Measurements from ENCODE around the gene SPPL2B. TPM values are rescaled to one million over a fixed set of nuclear protein-coding genes. Genes with fewer than 3 reads are reported as not detected.

The SPPL2B gene
- polyA plus RNA-seq, 1 of the 3 experiments (the other 2 are of a cell fraction), result 58.1 TPM

DNA sequence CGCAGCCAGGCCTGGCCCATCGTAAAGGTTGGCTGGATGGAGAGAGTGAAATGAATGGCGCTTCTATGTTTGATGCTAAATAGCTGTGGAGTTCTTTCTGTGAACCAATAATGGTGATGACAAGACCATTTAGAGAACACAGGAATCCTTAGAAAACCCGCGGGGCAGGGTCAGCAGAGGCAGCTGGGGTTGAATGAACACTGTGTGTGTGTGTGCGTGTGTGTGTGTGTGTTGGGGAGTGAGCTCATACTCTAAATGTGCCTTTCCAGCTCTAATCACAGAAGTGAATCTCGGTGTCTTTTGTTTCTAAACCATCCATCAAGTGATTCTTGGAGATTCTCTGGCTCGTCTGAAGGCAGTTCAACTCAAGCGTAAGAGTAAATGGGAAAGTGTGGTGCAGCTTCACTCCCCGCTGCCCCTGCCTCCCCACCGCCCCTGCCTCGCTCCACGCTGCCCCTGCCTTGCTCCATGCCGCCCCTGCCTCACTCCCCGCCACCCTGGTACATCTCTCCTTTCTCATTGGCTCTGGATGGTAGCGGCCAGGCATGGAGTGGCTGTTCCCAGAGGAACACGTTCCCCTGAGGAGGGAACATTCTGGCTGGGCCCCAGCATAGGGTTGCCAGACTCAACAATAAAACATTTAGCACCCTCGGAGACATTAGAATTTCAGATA is 52.8 kb downstream of the SPPL2B start:
- no peak overlapping the region for H2AFZ ChIP-seq (ENCODE audit: low read depth)
- H3K27ac ChIP-seq (ENCODE audit: low read depth in 2 of 2, low read length in 1 of 2), result no peak overlapping the region
- 51% methylated on average over 17 of the region's 18 CpGs for WGBS (ENCODE audit: low lambda C conversion rate)
- DNase-seq, result no peak
- H3K4me3 ChIP-seq (ENCODE audit: low read depth in 2 of 2, low read length in 1 of 2), result no peak overlapping the region
- H3K79me2 ChIP-seq (ENCODE audit: insufficient read depth), result no peaks in the 10 kb centered on the region
- H4K20me1 ChIP-seq (ENCODE audit: insufficient read depth), result no peaks in the 10 kb centered on the region
- POLR2A ChIA-PET, result interaction anchor here (0.7 kb wide), 1 partner anchor 48 kb away, joined by 3 read pairs; no protein-coding TSS in a partner anchor
- CTCF ChIA-PET, result interaction anchor here (0.6 kb wide), 1 partner anchor 223 kb away, joined by 3 read pairs; no protein-coding TSS in a partner anchor
- no peaks in the 10 kb centered on the region; a peak in 1 of 4 replicates for H3K4me1 ChIP-seq (ENCODE audit: control insufficient read depth in 1 of 2, insufficient read depth in 2 of 2, low read depth in 1 of 2, low read length in 1 of 2)
- H3K4me2 ChIP-seq, result no peak overlapping the region
- TF ChIP-seq ZBTB33 (IDR thresholded peaks at IDR 0.05; ENCODE audit: borderline replicate concordance, low read depth), result no peak
- TF ChIP-seq, protein P1, sequence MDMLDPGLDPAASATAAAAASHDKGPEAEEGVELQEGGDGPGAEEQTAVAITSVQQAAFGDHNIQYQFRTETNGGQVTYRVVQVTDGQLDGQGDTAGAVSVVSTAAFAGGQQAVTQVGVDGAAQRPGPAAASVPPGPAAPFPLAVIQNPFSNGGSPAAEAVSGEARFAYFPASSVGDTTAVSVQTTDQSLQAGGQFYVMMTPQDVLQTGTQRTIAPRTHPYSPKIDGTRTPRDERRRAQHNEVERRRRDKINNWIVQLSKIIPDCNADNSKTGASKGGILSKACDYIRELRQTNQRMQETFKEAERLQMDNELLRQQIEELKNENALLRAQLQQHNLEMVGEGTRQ (IDR thresholded peaks at IDR 0.05; ENCODE audit: borderline replicate concordance, low read depth, low read length), result no peak
- TF ChIP-seq CTCF (IDR thresholded peaks at IDR 0.05), result no peak
- no peak for TF ChIP-seq RFX5 (IDR thresholded peaks at IDR 0.05; ENCODE audit: low read length)
- TF ChIP-seq FOXM1 (IDR thresholded peaks at IDR 0.05; ENCODE audit: low read depth), result no peak
- TF ChIP-seq, protein P2, sequence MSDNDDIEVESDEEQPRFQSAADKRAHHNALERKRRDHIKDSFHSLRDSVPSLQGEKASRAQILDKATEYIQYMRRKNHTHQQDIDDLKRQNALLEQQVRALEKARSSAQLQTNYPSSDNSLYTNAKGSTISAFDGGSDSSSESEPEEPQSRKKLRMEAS (IDR thresholded peaks at IDR 0.05; ENCODE audit: low read depth), result no peak
- TF ChIP-seq RAD21 (IDR thresholded peaks at IDR 0.05; ENCODE audit: low read length), result no peak
- TF ChIP-seq NFIC (IDR thresholded peaks at IDR 0.05; ENCODE audit: borderline replicate concordance), result no peak
- no peak for TF ChIP-seq POLR2AphosphoS5 (IDR thresholded peaks at IDR 0.05; ENCODE audit: low read depth, low read length)
- TF ChIP-seq MEF2A (IDR thresholded peaks at IDR 0.05; ENCODE audit: borderline replicate concordance, low read depth), result no peak
- TF ChIP-seq EP300 (IDR thresholded peaks at IDR 0.05; ENCODE audit: borderline replicate concordance in 1 of 2, low read depth in 1 of 2, low read length in 1 of 2), result no peak
- no peak for TF ChIP-seq MXI1 (IDR thresholded peaks at IDR 0.05; ENCODE audit: low read depth, low read length)
- TF ChIP-seq, protein P3, sequence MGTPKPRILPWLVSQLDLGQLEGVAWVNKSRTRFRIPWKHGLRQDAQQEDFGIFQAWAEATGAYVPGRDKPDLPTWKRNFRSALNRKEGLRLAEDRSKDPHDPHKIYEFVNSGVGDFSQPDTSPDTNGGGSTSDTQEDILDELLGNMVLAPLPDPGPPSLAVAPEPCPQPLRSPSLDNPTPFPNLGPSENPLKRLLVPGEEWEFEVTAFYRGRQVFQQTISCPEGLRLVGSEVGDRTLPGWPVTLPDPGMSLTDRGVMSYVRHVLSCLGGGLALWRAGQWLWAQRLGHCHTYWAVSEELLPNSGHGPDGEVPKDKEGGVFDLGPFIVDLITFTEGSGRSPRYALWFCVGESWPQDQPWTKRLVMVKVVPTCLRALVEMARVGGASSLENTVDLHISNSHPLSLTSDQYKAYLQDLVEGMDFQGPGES (IDR thresholded peaks at IDR 0.05; ENCODE audit: low read depth, low read length), result no peak
- H3K9ac ChIP-seq, result no peak overlapping the region
- no peaks in the 10 kb centered on the region for H3K9me3 ChIP-seq
- H3F3A ChIP-seq (replicated peaks; ENCODE audit: insufficient read depth), result peaks cover 12% of the 10 kb centered on the region
- H3K9me2 ChIP-seq, result no peaks in the 10 kb centered on the region
- no peaks in the 10 kb centered on the region for H3K27me3 ChIP-seq (ENCODE audit: insufficient read depth)
- H3K36me3 ChIP-seq (replicated peaks in 1 of 2; ENCODE audit: control insufficient read depth in 1 of 2, insufficient read depth in 2 of 2, low read length in 1 of 2), result no peaks in the 10 kb centered on the region
